ENCODE data around the gene STX16. TPM values are rescaled to one million over a fixed set of nuclear protein-coding genes. Genes with fewer than 3 reads are reported as not detected.

STX16 gene
- total RNA-seq, 1 donor from 2014 or later, result 87.5 TPM

- Mint-ChIP-seq H3K27ac (no peak overlapping the region), H3K27me3 (ENCODE audit: low read depth) (no peaks in the 10 kb centered on the region), H3K4me1 (peaks cover 9% of the 10 kb centered on the region), H3K4me3 (no peak overlapping the region), H3K9me3 (peaks cover 4% of the 10 kb centered on the region), H3K36me3 (peaks cover 53% of the 10 kb centered on the region)
- DNase-seq (ENCODE audit: low spot score in 2 of 2, unreplicated experiment in 2 of 2), result peak in 1 of 2 experiments; percentile 17
- TF ChIP-seq CTCF (IDR thresholded peaks at IDR 0.05; ENCODE audit: unreplicated experiment), result no peak
These were observed 49.7 kb downstream of the STX16 start for GRCh38 chr20:58700823-58701222.

GRCh38 chr20:58701431-58702160 is 50.5 kb downstream of the STX16 start:
- Mint-ChIP-seq H3K9me3 (peaks cover 4% of the 10 kb centered on the region), H3K27ac (no peak overlapping the region), H3K27me3 (ENCODE audit: low read depth) (no peaks in the 10 kb centered on the region), H3K4me3 (no peak overlapping the region), H3K4me1 (peaks cover 9% of the 10 kb centered on the region), H3K36me3 (peaks cover 53% of the 10 kb centered on the region)
- no peak for TF ChIP-seq CTCF (IDR thresholded peaks at IDR 0.05; ENCODE audit: unreplicated experiment)
- peak in 1 of 2 experiments; percentile 35 for DNase-seq (ENCODE audit: low spot score in 2 of 2, unreplicated experiment in 2 of 2)

GRCh38 chr20:58702161-58702510 is 51.1 kb downstream of the STX16 start:
- Mint-ChIP-seq H3K9me3 (peaks cover 4% of the 10 kb centered on the region), H3K27me3 (ENCODE audit: low read depth) (no peaks in the 10 kb centered on the region), H3K36me3 (peaks cover 53% of the 10 kb centered on the region), H3K27ac (no peak overlapping the region), H3K4me1 (peaks cover 4% of the 10 kb centered on the region), H3K4me3 (no peak overlapping the region)
- no peak for TF ChIP-seq CTCF (IDR thresholded peaks at IDR 0.05; ENCODE audit: unreplicated experiment)
- DNase-seq (ENCODE audit: low spot score in 2 of 2, unreplicated experiment in 2 of 2), result peak in 1 of 2 experiments; percentile 19

GRCh38 chr20:58702859-58703648 is 52.0 kb downstream of the STX16 start:
- DNase-seq (ENCODE audit: low spot score in 2 of 2, unreplicated experiment in 2 of 2), result peak in 1 of 2 experiments; percentile 24
- H3K27me3 Mint-ChIP-seq (ENCODE audit: low read depth), result no peaks in the 10 kb centered on the region
- H3K4me3 Mint-ChIP-seq, result no peak overlapping the region
- peaks cover 50% of the 10 kb centered on the region for H3K36me3 Mint-ChIP-seq
- H3K4me1 Mint-ChIP-seq, result no peaks in the 10 kb centered on the region
- H3K9me3 Mint-ChIP-seq, result peaks cover 4% of the 10 kb centered on the region
- TF ChIP-seq CTCF (IDR thresholded peaks at IDR 0.05; ENCODE audit: unreplicated experiment), result no peak
- H3K27ac Mint-ChIP-seq, result no peak overlapping the region

- no peak for TF ChIP-seq CTCF (IDR thresholded peaks at IDR 0.05; ENCODE audit: unreplicated experiment)
- Mint-ChIP-seq H3K27me3 (ENCODE audit: low read depth) (no peaks in the 10 kb centered on the region), H3K27ac (no peak overlapping the region), H3K36me3 (peaks cover 49% of the 10 kb centered on the region), H3K4me1 (no peaks in the 10 kb centered on the region), H3K4me3 (no peak overlapping the region), H3K9me3 (peaks cover 4% of the 10 kb centered on the region)
- peak in 1 of 2 experiments; percentile 22 for DNase-seq (ENCODE audit: low spot score in 2 of 2, unreplicated experiment in 2 of 2)
These were observed 52.8 kb downstream of the STX16 start for GRCh38 chr20:58703765-58704371.
